ENCODE results near the gene FIBCD1. TPM values are rescaled to one million over a fixed set of nuclear protein-coding genes. Genes with fewer than 3 reads are reported as not detected.
A peak's percentile ranks its signal among the peaks of the same experiment; 100 is the strongest.

Gene FIBCD1
- total RNA-seq, 4 donors from 2014 or later = 1.4 to 1.7 TPM; not detected in 2

DNA sequence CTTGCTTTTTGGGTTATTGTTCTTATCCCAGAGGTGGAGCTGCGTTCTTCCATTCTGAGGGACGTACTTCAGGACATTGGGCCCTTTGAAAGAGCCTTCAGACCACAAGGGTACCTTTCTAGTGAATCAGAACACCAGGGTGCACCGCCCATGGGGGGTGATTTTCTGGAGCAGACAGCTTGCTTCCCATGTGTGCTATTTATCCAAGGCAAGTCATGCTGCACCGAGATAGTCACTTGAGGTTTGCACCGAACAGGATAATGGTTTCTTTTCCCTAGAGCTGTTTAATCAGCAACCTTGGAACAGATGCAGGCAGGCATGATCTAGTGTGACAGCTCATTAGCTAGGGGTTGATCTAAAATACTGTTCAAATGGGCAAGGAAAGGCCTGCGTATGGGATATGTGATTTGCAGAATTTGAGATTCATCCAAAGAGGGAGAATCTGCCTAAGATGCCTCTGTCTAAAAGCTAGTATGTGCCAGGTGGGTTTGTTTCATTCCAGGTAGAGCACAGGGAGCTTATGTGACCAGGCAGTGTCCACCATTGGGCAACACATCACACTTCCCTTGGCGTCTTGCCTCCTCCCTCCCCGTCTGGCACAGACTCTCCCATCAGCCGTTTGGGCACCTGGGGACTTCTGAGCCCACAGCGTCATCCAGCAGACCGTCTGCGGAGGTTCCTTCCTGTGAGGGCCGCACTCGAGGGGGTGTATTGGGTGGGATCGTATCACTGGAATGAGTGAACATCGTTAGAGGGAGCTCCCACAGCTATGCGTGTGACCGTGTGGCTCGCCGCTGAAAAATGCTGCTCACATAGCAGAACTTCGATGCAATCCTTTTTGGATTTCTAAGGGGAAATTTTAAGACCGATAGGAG is 80.9 kb downstream of the FIBCD1 start:
- WGBS, 2 donors (ENCODE audit: low coverage in 1 of 2) = 15 to 32% methylated on average over 7 to 16 of the region's 22 CpGs
- no peaks in the 10 kb centered on the region for H3K9me3 ChIP-seq
- no peaks in the 10 kb centered on the region for H3K27me3 ChIP-seq
- H3K4me3 ChIP-seq = no peak overlapping the region
- peaks cover 0 to 65% of the 10 kb centered on the region in 2 donors for H3K36me3 ChIP-seq
- TF ChIP-seq POLR2AphosphoS5 (IDR thresholded peaks at IDR 0.05) = peak; percentile 44
- TF ChIP-seq, protein P1, sequence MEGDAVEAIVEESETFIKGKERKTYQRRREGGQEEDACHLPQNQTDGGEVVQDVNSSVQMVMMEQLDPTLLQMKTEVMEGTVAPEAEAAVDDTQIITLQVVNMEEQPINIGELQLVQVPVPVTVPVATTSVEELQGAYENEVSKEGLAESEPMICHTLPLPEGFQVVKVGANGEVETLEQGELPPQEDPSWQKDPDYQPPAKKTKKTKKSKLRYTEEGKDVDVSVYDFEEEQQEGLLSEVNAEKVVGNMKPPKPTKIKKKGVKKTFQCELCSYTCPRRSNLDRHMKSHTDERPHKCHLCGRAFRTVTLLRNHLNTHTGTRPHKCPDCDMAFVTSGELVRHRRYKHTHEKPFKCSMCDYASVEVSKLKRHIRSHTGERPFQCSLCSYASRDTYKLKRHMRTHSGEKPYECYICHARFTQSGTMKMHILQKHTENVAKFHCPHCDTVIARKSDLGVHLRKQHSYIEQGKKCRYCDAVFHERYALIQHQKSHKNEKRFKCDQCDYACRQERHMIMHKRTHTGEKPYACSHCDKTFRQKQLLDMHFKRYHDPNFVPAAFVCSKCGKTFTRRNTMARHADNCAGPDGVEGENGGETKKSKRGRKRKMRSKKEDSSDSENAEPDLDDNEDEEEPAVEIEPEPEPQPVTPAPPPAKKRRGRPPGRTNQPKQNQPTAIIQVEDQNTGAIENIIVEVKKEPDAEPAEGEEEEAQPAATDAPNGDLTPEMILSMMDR (IDR thresholded peaks at IDR 0.05) = no peak
- peak overlapping the region; percentile 61 to 83 (median 77) for H3K27ac ChIP-seq
- peak; percentile 66 for ATAC-seq
- peaks cover 21 to 86% (median 34%) of the 10 kb centered on the region in 3 donors for H3K4me1 ChIP-seq

DNA sequence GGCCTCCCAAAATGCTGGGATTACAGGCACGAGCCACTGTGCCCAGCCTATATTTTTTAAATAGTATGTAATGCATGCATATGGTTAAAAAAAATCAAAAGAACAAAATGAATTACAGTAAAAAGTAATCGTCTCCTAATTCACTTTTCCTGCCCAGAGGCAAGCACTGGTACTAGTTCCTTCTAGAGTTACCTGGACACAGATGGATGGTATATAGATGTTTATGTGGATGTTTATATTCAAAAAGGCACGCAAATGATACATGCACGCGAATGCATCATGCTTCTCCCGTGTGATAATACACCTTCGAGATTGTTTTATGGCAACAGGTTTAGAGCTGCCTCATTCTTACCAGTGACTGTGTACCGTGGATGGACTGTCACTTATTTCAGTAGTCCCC is 82.6 kb downstream of the FIBCD1 start:
- H3K36me3 ChIP-seq = peaks cover 0 to 56% of the 10 kb centered on the region in 2 donors
- H3K4me1 ChIP-seq = peaks cover 17 to 86% (median 20%) of the 10 kb centered on the region in 3 donors
- no peaks in the 10 kb centered on the region for H3K27me3 ChIP-seq
- no peak for ATAC-seq
- peak overlapping the region in 2 of 4 donors; percentile 83 for H3K27ac ChIP-seq
- no peaks in the 10 kb centered on the region for H3K9me3 ChIP-seq
- TF ChIP-seq EP300 (IDR thresholded peaks at IDR 0.05) (no peak), POLR2A (IDR thresholded peaks at IDR 0.05) (no peak), POLR2AphosphoS5 (IDR thresholded peaks at IDR 0.05) (no peak)
- TF ChIP-seq, protein P1 (IDR thresholded peaks at IDR 0.05) = no peak
- 40 to 62% methylated on average over 1 to 8 of the region's 8 CpGs for WGBS, 2 donors (ENCODE audit: low coverage in 1 of 2)
- no peak overlapping the region for H3K4me3 ChIP-seq

GRCh38 chr9:130854835-130855234 is 84.2 kb downstream of the FIBCD1 start:
- Histone ChIP-seq H3K27me3 (no peaks in the 10 kb centered on the region), H3K36me3 (peaks cover 0 to 49% of the 10 kb centered on the region in 2 donors), H3K4me1 (peaks cover 8 to 85% (median 16%) of the 10 kb centered on the region in 3 donors), H3K9me3 (no peaks in the 10 kb centered on the region), H3K27ac (peak overlapping the region in 1 of 4 donors; percentile 83), H3K4me3 (no peak overlapping the region)
- no peak for ATAC-seq
- 96 to 100% methylated on average over 1 to 4 of the region's 9 CpGs for WGBS, 2 donors (ENCODE audit: low coverage in 1 of 2)
- TF ChIP-seq POLR2A (IDR thresholded peaks at IDR 0.05) (peak in 1 of 2 donors; percentile 11), POLR2AphosphoS5 (IDR thresholded peaks at IDR 0.05) (no peak), EP300 (IDR thresholded peaks at IDR 0.05) (no peak)
- TF ChIP-seq, protein P1 (IDR thresholded peaks at IDR 0.05) = no peak

DNA sequence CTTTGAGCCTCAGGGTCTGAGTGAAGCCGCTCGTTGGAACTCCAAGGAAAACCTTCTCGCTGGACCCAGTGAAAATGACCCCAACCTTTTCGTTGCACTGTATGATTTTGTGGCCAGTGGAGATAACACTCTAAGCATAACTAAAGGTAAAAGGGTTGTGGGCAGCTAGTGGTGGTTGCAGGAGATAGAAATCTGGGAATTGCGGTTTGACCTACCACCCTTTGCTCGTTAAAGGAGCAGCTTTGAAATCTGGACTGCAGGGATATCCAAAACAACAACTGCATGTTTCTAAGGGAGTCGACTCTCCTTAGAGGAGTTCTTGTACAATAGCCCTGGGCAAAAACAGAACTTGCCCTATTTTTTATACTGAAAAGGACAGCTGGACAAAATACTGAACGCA is 85.0 kb downstream of the FIBCD1 start:
- ATAC-seq = no peak
- Histone ChIP-seq H3K4me3 (no peak overlapping the region), H3K27ac (peak overlapping the region in 2 of 4 donors; percentile 49 to 98), H3K9me3 (no peaks in the 10 kb centered on the region), H3K36me3 (peaks cover 0 to 47% of the 10 kb centered on the region in 2 donors), H3K4me1 (peaks cover 6 to 85% (median 18%) of the 10 kb centered on the region in 3 donors), H3K27me3 (no peaks in the 10 kb centered on the region)
- no peak for TF ChIP-seq POLR2A (IDR thresholded peaks at IDR 0.05)
- TF ChIP-seq EP300 (IDR thresholded peaks at IDR 0.05) = no peak
- no peak for TF ChIP-seq POLR2AphosphoS5 (IDR thresholded peaks at IDR 0.05)
- TF ChIP-seq, protein P1 (IDR thresholded peaks at IDR 0.05) = no peak
- WGBS, 2 donors (ENCODE audit: low coverage in 1 of 2) = 70 to 82% methylated on average over 8 of the region's 8 CpGs
